ENCODE data around the gene EPHA6.

DNA sequence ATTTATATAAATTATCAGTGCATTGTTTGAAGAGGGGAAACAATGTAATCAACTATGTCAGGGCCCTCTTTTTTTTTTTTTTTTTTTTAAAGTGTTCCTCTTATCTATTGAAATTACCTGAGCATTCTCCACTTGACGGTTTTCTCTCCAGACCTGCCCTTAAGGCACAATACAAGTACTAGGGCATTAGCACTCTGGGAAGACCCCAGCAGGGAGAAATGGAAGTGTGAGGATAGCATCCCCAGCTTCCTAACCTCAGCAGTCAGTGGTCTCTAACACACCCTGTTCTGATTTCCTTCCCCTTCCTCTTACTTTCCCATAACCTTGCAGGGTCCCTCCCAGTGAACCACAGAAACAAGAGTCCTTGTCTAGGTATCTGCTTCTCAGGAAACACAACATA lies 491.8 kb downstream of the EPHA6 start:
- TF ChIP-seq, protein P1, sequence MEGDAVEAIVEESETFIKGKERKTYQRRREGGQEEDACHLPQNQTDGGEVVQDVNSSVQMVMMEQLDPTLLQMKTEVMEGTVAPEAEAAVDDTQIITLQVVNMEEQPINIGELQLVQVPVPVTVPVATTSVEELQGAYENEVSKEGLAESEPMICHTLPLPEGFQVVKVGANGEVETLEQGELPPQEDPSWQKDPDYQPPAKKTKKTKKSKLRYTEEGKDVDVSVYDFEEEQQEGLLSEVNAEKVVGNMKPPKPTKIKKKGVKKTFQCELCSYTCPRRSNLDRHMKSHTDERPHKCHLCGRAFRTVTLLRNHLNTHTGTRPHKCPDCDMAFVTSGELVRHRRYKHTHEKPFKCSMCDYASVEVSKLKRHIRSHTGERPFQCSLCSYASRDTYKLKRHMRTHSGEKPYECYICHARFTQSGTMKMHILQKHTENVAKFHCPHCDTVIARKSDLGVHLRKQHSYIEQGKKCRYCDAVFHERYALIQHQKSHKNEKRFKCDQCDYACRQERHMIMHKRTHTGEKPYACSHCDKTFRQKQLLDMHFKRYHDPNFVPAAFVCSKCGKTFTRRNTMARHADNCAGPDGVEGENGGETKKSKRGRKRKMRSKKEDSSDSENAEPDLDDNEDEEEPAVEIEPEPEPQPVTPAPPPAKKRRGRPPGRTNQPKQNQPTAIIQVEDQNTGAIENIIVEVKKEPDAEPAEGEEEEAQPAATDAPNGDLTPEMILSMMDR (IDR thresholded peaks at IDR 0.05): no peak
- TF ChIP-seq EZH2 (IDR thresholded peaks at IDR 0.05; ENCODE audit: borderline replicate concordance, insufficient read depth, low read depth, low read length, poor library complexity, severe bottlenecking): no peak

All from B cell (primary cell).